Measurements from ENCODE around the gene LMF1. TPM values are rescaled to one million over a fixed set of nuclear protein-coding genes. Genes with fewer than 3 reads are reported as not detected.

Gene LMF1
- total RNA-seq, 1 donor from 2014 or later: 16.0 TPM

- no peaks in the 10 kb centered on the region for H3K27me3 Mint-ChIP-seq (ENCODE audit: low read depth)
- H3K36me3 Mint-ChIP-seq (ENCODE audit: low read depth): peaks cover 23% of the 10 kb centered on the region
- DNase-seq (ENCODE audit: low read depth, low spot score): no peak
- H3K4me3 Mint-ChIP-seq: no peak overlapping the region
- H3K27ac Mint-ChIP-seq (ENCODE audit: unreplicated experiment): peak overlapping the region; percentile 81
- TF ChIP-seq CTCF (conservative IDR thresholded peaks at IDR 0.05): no peak
- peaks cover 24% of the 10 kb centered on the region for H3K4me1 Mint-ChIP-seq
- peaks cover 3% of the 10 kb centered on the region for H3K9me3 Mint-ChIP-seq
Measured at GRCh38 chr16:919658-920050, 51.1 kb downstream of the LMF1 start.

GRCh38 chr16:918741-919657, 51.8 kb downstream of the LMF1 start:
- TF ChIP-seq CTCF (conservative IDR thresholded peaks at IDR 0.05): no peak
- Mint-ChIP-seq H3K4me1 (peaks cover 24% of the 10 kb centered on the region), H3K4me3 (no peak overlapping the region), H3K36me3 (ENCODE audit: low read depth) (peaks cover 21% of the 10 kb centered on the region), H3K27ac (ENCODE audit: unreplicated experiment) (peak overlapping the region; percentile 81), H3K27me3 (ENCODE audit: low read depth) (no peaks in the 10 kb centered on the region), H3K9me3 (peaks cover 3% of the 10 kb centered on the region)
- no peak for DNase-seq (ENCODE audit: low read depth, low spot score)

- H3K27ac Mint-ChIP-seq (ENCODE audit: unreplicated experiment): peak overlapping the region; percentile 62
- H3K27me3 Mint-ChIP-seq (ENCODE audit: low read depth): no peaks in the 10 kb centered on the region
- H3K4me3 Mint-ChIP-seq: peak overlapping the region; percentile 51
- DNase-seq (ENCODE audit: low read depth, low spot score): no peak
- H3K9me3 Mint-ChIP-seq: peaks cover 3% of the 10 kb centered on the region
- H3K4me1 Mint-ChIP-seq: peaks cover 28% of the 10 kb centered on the region
- H3K36me3 Mint-ChIP-seq (ENCODE audit: low read depth): peaks cover 14% of the 10 kb centered on the region
- TF ChIP-seq CTCF (conservative IDR thresholded peaks at IDR 0.05): no peak
Measured at GRCh38 chr16:918068-918467, 52.7 kb downstream of the LMF1 start.

GRCh38 chr16:917591-918061, 53.2 kb downstream of the LMF1 start:
- Mint-ChIP-seq H3K4me1 (peaks cover 30% of the 10 kb centered on the region), H3K27ac (ENCODE audit: unreplicated experiment) (peak overlapping the region; percentile 62), H3K36me3 (ENCODE audit: low read depth) (peaks cover 14% of the 10 kb centered on the region), H3K9me3 (peaks cover 3% of the 10 kb centered on the region), H3K4me3 (peak overlapping the region; percentile 44), H3K27me3 (ENCODE audit: low read depth) (no peaks in the 10 kb centered on the region)
- no peak for DNase-seq (ENCODE audit: low read depth, low spot score)
- TF ChIP-seq CTCF (conservative IDR thresholded peaks at IDR 0.05): no peak

- Mint-ChIP-seq H3K9me3 (no peaks in the 10 kb centered on the region), H3K4me3 (no peak overlapping the region), H3K36me3 (ENCODE audit: low read depth) (peaks cover 4% of the 10 kb centered on the region), H3K4me1 (peaks cover 31% of the 10 kb centered on the region), H3K27ac (ENCODE audit: unreplicated experiment) (no peak overlapping the region), H3K27me3 (ENCODE audit: low read depth) (no peaks in the 10 kb centered on the region)
- TF ChIP-seq CTCF (conservative IDR thresholded peaks at IDR 0.05): no peak
- no peak for DNase-seq (ENCODE audit: low read depth, low spot score)
Measured at GRCh38 chr16:916035-916799, 54.6 kb downstream of the LMF1 start.
